ENCODE results near the gene CA12.

GRCh38 chr15:63313825-63314224 lies 67.8 kb downstream of the CA12 start:
- TF ChIP-seq CTCF (IDR thresholded peaks at IDR 0.05) (no peak), EP300 (IDR thresholded peaks at IDR 0.05) (no peak), POLR2AphosphoS5 (IDR thresholded peaks at IDR 0.05) (no peak)

Measured in upper lobe of left lung (tissue), 4 donors.